ENCODE results near the gene ZFYVE28.

The ZFYVE28 gene

GRCh38 chr4:2330091-2331042 is 88.1 kb downstream of the ZFYVE28 start:
- no peak for DNase-seq

DNA sequence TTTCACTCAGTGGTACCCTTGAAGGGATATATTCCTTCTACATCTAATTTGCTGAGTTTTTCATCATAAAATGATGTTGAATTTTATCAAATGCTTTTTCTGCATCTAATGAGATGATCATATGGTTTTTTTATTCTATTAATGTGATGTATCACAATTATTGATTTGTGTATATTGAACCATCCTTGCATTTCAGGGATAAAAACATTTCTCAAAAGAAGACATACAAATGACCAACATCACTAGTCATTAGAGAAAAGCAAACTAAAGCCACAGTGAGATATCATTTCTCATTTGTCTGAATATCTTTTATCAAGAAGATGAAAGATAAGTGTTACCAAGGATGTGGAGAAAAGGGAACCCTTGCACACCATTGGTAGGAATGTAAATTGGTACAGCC is 90.9 kb downstream of the ZFYVE28 start:
- DNase-seq = no peak

- no peak for DNase-seq
Measured at GRCh38 chr4:2324891-2325290, 93.6 kb downstream of the ZFYVE28 start.

GRCh38 chr4:2322841-2323240 is 95.6 kb downstream of the ZFYVE28 start:
- no peak for DNase-seq

DNA sequence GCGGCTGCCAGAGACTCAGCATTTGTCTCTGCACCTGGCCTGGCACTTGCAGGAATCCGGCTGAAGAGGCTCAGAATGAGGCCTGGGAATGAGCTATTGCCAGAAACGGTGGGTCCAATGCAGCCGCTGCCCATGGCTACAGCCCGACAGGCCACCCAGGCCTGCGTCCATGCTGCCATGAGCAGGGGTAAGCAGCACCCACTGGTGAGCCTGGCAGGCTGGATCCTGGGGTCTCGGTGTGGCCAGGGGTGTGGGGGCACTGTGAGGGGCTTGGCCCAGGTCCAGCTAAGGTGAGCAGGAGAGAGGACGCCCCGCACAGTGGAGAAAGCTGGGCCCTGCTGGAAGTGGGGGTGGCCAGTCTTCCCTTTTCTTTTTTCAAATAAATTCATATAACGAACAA is 96.2 kb downstream of the ZFYVE28 start:
- no peak for DNase-seq

DNA sequence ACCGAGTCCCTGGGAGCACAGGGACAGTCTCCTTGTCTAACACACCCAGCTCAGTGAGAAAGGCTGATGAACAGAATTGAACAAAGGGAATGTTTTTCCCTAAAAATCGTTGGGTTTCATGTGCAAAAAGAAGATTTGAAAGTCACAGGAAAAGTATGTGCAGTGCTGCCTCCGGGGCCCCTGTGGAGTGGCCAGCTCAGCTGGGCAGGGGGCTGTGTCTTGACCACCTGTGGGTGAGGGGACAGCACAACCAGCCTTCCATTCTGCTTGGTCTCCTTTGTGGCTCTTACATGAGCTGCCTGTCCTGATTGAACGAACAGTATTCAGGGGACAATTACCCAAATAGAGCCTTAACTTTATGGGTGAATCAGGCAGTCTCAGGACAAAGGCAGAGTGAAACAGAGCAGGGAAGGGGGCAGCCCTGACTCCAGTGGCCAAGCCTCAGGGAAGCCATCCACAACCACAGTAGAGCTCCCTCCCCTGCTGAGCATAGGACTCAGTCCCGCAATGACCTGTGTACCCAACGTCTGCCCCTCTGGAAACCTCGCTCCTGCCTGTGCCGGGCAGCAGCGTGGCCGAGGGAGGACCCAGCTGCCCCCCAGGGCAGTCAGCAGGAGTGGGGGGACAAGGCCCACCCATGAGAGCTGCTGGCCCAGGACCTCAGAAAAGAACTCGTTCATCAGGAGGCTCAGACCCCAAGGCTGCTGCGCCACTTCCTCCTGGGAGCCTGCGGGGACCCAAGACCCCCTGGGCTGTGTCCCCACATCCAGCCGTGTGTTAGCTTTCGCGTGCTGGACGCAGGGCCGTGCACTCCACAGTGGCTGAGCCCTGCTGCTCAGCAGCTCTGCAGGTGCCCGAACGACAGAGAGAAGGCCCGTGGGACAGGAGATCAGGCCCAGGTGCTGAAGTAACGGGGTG is 96.9 kb downstream of the ZFYVE28 start:
- DNase-seq = no peak

DNA sequence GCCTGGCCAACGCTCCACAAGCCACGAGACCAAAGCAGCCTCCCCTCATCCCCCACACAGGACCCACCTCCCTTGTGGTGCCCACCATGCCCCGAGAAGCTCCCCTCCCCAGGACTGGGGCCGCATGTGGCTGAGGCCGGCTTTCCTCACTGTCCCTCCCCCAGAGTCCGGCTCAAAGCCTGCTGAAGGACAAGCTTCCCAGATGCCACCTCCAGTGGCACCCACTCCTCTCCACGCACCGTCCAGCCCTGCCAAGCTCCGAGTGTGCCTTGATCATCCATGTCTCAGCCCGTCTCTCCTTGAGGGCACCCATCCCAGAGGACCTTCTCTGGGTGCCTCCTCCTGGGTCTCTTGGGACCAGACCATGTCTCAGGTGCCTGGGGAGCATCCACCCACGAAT is 97.7 kb downstream of the ZFYVE28 start:
- DNase-seq = no peak

- DNase-seq = peak; percentile 15
Measured at GRCh38 chr4:2320152-2320551, 98.3 kb downstream of the ZFYVE28 start.

DNA sequence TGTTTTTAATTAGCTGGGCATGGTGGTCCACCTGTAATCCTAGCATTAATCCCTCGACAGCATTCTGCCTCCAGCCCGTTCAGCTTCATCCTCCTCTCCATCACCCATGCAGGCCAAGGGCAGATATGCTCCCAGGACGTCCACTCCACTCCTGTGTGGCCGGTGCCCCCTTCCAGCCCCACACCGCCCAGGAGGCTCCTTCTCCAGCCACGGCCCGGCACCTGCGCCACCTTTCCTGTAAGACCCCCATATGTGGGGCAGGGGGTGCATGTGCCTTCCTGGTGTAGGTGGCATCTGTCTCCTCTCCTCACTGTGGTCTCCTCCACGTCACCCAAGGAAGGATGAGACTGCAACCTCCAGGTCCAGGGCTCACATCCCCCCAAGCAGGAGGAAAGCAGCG is 99.6 kb downstream of the ZFYVE28 start:
- DNase-seq = no peak

DNA sequence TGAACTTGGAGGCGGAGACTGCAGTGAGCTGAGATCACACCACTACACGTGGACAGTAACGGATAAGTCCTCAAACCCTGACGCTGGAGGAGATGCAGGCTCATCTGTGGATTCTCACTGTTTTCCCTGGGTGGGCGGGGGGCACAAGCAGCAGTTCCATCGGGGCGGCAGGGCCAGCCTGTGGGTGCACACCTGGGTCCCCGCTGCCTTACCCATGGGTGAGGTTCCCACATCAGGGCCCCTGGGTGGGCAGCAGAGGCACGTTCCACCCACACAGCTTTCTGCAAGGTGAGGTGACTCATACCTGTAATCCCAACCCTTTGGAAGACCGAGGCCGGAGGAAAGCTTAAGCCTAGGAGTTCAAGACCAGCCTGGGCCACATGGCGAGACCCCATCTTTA is 100.0 kb downstream of the ZFYVE28 start:
- DNase-seq = no peak

DNA sequence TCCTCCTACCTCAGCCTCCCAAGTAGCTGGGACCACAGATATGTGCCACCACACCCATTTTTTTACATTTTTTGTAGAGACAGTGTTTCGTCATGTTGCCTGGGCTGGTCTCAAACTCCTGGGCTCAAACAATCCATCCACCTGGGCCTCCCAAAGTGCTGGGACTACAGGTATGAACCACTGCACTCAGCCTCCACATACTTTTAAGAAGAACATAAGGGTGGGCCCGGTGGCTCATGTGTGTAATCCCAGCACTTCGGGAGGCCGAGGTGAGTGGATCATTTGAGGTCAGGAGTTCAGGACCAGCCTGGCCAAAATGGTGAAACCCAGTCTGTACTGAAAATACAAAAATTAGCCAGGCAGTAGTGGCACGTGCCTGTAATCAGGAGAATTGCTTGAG is 105.1 kb downstream of the ZFYVE28 start:
- DNase-seq = no peak

GRCh38 chr4:2306773-2307410 is 111.6 kb downstream of the ZFYVE28 start:
- no peak for DNase-seq

DNA sequence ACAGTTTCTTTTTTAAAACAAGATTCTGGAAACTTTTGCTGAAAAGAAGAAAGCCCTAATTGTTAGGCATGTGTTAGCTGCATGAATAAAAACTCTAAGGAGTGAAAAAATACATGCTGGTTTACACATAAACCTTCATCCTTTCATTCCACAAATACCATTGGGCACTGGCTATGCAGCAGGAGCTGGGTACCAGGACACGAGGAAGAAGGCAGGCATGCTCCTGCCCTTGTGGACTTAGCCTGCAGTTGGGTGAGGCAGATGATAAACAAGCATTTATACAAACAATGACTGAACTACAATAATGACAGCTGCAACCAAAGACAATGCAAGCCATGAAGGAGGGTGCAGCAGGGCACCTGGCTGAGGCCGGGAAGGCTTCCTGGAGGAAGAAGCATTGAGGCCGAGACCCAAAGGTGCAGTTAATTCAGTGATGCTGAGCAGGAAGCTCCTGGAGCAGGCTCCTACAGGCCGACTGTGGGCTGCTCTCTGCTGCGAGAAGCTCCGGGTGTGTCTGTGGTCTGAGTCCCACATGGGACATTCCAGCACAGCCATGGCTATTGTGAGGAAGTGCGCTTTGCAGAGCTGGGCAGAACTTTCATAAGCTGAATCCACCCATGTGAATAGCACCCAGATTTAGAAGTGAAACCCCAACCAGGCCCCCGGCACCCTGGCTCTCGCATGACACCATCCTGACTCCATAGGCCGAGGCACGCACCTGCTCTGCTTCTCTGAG is 112.5 kb downstream of the ZFYVE28 start:
- no peak for DNase-seq

GRCh38 chr4:2304877-2305561 is 113.4 kb downstream of the ZFYVE28 start:
- no peak for DNase-seq

GRCh38 chr4:2304321-2304876 is 114.0 kb downstream of the ZFYVE28 start:
- no peak for DNase-seq

DNA sequence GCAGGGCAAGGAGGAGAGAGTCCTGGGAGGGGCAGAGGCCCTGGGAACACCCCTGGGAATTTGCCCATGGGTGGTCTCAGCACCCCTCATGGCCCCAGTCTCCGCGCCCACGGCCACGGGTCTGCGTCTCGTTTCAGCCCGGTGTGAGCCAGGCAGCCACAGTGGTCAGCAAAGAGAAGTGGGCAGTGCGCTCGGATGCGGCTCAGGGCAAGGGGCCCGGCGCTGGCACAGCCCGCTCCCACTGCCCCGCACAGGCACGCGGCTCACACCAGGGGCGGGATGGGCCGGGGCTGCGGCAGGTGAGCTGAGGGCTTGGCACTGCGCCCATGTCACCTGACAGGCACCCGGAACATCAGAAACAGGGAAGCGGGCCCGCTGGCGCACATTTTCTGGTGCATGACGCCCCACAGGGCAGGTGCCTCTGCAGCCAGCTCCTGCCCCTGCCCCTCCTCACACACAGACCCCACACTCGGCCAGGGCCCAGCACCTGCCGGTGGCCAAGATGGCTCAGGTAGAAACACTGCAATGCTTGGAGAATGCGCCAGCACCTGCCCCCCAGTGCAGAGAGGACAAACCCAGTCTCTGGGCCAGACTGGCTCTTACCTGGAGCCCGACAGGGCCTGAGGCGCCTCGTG is 114.6 kb downstream of the ZFYVE28 start:
- no peak for DNase-seq

DNA sequence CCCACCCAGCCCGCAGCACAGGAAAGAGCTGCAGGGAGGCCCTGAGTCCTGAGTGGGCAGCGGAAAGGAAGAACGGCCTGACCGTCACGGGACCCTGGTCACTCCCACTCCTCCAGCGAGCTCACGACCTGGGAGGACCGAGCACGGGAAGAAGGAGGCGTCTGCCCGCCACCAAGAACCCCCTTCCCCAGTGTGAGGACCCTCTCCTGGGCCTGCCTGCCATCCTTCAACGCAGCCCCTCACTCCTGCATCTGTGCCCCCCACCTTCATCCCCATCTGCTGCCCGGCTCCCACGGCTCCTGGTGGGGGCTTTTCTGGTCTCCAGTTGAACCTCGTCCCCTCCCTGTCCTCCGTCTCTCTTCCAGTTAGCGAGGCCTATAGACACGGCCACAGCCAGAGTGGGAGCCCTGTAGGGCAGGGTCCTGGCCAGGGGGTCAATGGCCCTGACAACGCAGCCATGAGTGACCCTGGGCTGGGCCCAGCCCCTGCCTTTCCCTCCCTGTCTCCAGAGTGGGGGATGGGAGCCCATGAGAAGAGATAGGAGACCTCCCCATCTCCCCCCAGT is 115.2 kb downstream of the ZFYVE28 start:
- DNase-seq = no peak

- DNase-seq = no peak
Measured at GRCh38 chr4:2302387-2303119, 115.9 kb downstream of the ZFYVE28 start.

- DNase-seq = no peak
Measured at GRCh38 chr4:2301806-2302205, 116.6 kb downstream of the ZFYVE28 start.

- no peak for DNase-seq
Measured at GRCh38 chr4:2301225-2301642, 117.2 kb downstream of the ZFYVE28 start.

All from CD4-positive, alpha-beta T cell treated with Interleukin-17A for 1 hour (primary cell).